Endothelial cell of hepatic sinusoid (primary cell): ENCODE measurements around the gene TADA3.

Experiments
- in situ Hi-C: cut with HindIII; loops from 2 replicates; pipeline ENCODE4 v1.10.0; 2017; ENCODE audit warnings: low sequenced_read_pairs

Gene TADA3

DNA sequence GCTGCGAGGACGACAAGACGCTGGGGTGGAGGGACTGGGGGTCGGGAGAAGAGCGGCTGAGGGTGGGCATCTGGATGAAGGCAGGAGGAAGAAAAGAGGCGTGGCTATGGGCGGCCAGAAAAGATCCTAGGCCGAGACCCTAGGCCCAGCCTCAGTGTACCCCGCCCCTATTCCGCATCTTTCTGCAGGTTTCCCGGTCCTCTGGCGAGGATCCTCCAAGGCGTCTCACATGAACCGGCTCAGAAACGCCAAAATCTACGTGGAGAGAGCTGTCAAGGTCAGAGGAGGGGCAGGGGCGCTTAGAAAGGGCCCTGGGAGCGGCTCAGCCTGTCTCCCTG, 18.1 kb upstream of the TADA3 start:
- in situ Hi-C loops: no loop called here

DNA sequence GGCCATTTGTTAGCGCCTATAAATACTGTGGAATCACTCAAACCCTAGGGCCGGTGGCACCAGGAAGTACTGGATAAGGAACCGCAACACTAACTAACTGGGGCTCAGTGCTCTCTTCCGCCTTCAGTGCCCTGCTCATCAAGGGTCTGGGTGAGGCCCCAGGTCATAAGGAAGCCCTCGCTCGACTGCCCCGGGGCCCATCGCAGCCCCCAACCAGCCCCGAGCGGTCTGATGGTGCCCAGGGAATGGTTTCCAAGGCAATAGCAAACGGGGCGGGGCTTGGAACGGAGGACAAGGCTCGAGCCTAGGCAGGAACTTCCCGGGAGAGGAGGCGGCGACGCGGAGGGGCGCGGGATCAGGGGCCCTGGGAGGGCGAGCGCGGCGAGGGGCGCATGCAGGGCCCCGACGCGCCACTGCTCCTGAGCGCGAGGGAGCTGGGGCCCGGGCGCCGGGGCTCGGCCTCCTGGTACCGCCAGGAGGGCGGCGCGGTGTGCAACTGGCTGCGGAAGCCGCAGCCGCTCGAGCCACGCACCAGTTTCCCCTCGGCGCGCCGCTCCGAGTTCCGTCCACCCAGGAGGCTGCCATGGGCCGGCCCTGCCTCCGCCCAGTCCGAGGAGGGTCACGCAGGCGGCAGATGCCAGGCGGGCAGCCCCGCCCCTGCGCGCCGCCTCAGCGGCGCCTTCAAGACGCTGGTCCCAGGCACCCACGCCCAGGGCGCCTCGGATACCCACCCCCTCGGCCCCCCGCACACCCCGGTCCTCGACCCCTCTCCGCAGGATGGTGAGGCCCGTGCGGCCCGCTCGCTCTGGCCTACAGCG, 17.6 kb upstream of the TADA3 start, which contains the start of gene TTLL3:
TSS of gene TTLL3 (plus strand) at position 648 of the 818 bp plus-strand sequence. CDS start 400 bp downstream, outside the sequence.
- in situ Hi-C loops: loop anchor here (5.0 kb wide), 2 partner anchors 42 to 73 kb away; no protein-coding TSS in a partner anchor

DNA sequence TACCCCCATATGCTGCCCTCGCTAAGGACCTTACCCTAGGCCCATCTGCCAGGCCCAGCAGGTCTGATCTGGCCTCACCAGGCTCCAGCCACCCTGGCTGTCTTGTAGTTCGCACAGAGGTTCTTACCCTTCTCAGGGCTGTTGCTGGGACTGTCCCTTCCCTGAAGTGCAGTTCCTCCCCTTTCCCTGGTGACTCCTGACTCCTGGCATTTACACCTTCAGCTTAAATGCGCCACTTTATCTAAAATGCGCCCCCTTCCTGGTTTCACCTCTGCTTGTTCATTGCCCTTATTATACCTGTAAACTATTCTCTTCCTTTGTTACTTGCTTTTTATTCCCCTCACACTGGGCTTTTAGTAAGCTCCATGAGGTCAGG, 17.0 kb upstream of the TADA3 start:
- in situ Hi-C loops: loop anchor here (5.0 kb wide), 2 partner anchors 43 to 72 kb away; no protein-coding TSS in a partner anchor

DNA sequence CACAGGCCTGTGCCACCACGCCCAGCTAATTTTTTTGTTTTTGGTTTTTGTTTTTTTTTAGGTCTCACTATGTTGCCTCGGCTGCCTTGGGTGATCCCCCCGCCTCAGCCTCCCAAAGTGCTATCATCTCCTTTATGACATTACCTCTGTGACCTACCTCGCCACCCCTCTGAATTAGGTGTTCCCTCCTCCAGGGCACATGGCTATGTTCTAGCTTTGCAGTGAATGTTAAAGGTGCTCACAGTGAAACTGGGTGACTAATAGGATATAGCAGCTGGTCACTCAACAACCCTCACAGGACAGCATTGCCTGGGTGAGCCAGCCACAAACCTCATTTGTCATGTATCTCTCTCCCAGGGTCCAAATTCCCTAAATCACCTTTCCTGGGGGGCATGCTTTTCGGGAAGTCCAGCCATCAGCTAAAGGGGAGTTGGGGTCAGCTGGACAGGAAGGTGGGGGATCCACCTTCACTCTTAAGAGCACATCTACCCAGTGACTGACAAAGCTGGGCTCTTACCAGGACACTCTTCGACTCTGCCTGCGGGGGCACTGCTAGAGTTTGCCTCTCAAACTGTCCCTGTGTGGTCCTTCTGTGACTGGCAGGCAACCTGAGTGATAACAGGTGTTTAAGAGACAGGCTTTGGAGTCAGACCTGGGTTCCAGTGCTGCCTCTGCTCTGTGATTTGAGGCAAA, 16.2 kb upstream of the TADA3 start:
- in situ Hi-C loops: loop anchor here (5.0 kb wide), 2 partner anchors 44 to 71 kb away; no protein-coding TSS in a partner anchor

DNA sequence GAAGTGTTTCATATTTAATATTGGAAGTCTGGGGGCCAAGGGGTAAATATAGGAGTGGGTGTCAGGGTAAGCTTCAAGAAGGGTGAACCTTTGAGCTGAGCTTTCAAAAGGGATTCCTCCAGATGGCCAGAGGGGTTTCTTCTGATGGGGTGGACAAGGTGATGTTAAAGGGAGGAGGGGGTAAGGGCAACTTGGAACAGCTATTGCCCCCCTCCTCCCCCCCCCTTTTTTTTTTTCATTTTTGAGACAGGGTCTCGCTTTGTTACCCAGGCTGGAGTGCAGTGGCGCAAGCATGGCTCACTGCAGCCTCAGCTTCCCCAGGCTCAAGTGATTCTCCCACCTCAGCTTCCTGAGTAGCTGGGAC, 15.7 kb upstream of the TADA3 start:
- in situ Hi-C loops: loop anchor here (5.0 kb wide), 2 partner anchors 44 to 71 kb away; no protein-coding TSS in a partner anchor

DNA sequence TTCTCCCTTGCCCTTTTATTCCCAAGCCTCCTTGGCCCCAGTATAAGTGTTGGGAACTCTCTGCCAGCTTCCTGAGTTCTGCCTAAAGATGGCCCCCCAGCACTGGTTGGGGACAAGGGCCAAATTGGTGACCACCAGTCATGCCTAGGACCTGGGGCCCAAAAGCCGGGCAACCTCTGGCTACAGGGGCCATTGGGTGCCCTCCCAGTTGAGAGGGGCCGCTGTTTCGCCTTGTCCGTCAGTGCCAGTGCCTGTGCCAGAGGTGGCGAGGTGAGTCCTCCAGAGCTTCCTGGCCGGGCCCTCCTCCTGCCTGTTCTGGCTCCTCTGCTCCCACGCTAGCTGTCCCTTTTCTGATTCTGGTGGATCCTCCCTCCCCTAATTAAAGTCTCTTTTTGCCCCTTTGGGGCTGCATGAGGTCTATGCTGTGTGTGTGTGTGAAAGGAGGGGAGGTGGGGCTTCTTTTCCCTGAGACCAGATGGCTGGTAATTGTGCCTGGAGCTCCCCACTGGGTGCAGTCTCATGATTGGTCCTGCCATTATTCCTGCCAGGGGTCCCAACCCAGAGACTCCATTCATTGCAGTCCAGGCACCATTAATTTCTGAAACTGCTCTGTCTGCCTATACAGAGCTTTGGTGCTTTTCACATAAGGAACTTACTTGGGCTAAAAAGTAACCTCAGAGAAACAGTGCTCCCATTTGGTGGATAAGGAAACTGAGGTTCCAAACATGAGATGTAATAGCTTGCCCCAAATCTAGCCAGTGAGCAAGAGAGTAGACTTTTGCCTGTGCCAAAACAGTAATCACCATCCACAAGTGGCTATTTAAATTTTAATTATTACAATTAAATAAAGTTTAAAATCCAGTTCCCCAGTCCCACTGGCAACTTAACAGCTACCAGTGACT, 14.7 kb upstream of the TADA3 start:
- in situ Hi-C loops: loop anchor here (5.0 kb wide), 2 partner anchors 45 to 70 kb away; no protein-coding TSS in a partner anchor

DNA sequence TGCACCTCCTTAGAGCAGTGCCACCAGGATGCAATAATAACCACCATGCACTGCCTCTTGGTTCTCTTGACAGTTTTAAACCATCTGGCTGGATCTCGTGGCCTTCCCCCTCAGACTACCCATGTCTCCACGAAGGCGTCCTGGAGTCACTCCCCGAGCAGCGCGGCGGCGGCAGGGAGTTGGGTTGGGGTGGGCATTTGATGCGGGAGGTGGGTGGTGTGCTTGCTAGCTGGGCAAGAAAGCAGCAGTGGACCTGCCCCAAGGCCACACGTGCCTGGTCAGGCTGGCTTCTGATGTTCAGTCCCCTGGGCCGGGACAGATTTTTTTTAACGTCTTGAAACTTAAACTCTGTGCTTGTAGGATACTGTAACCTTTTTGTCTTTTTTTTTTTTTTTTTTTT, 13.9 kb upstream of the TADA3 start:
- in situ Hi-C loops: loop anchor here (5.0 kb wide), 2 partner anchors 46 to 69 kb away; no protein-coding TSS in a partner anchor

DNA sequence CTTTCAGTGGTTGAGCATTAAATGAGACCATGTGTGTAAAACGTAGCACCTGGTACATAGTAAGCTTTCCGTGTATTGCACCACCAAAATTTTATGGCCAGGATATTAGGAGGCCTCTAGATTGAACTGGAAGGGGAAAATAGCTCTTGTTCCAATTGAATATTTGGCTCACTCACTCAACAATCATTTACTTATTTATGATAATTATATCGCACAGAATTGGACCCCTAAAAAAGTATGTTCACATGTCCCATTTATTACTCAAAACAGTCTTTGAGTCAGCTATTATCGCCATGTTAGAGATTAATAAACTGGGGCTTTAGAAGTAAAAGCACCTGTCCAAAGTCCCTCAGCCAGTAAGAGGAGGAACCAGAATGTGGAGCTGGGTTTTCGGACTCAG, 12.7 kb upstream of the TADA3 start:
- in situ Hi-C loops: loop anchor here (5.0 kb wide), 2 partner anchors 47 to 68 kb away; no protein-coding TSS in a partner anchor

DNA sequence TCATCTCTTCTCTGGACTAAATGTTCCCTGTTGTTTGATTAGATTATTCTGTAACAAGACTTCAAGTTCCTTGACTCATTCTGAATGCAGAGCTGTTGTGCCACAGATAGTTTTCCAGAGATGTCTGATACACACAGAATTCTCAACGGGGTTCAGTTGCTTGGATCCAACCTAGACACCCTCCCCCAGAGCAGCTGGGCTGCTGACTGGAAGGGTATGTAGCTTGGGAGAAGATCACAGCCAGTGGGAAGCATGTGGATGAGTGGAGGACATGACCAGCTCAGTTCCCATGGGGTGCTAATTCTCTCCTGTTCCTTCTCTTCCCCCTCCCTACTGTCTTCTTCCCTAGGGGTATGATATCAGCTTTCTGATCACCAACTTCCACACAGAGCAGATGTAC, 11.2 kb upstream of the TADA3 start:
- in situ Hi-C loops: no loop called here

DNA sequence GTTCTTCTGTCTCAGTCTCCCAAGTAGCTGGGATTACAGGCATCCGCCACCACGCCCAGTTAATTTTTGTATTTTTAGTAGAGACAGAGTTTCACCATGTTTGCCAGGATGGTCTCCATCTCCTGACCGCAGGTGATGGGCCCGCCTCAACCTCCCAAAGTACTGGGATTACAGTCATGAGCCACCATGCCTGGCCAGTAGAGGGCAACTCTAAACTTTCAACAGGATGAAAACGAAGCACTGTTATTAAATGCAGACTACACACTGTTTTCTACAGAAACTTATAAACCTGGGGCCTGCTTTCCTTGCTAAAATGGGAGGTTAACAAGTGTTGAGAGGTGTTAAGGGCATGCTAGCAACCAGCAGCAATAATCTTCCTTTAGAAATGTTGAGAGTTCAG, 8.3 kb upstream of the TADA3 start:
- in situ Hi-C loops: no loop called here

DNA sequence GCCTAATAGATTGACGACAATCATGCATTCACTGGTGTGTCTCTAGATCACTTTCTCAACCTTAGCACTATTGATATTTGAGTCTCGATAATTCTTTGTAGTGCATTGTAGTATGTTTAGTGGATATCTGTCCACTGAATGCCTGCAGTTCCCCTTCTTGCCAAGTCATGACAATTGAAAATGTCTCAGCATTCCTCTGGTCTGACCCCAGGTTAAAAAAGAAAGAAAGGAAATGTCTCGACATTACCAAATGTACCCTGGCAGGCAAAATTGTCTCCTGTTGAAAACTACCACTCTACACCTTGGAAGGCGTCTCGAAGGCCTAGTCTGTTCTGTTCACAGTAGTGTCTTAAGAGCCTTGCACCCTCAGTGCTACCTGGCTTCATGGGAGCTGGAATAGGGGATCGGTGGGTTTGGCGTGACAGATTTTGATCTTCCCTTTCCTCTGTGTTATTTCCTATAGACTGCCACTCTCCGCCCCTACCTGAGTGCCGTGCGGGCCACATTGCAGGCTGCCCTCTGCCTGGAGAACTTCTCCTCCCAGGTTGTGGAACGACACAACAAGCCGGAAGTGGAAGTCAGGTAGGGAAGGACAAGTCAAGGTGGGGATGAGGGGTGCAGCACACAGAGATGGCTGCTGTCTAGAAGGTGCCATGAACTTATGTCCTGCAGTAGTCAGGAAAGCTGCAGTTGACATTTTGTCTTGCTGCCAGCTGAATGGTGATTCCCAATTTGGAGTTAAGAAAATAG, 5.1 kb upstream of the TADA3 start:
- in situ Hi-C loops: no loop called here

DNA sequence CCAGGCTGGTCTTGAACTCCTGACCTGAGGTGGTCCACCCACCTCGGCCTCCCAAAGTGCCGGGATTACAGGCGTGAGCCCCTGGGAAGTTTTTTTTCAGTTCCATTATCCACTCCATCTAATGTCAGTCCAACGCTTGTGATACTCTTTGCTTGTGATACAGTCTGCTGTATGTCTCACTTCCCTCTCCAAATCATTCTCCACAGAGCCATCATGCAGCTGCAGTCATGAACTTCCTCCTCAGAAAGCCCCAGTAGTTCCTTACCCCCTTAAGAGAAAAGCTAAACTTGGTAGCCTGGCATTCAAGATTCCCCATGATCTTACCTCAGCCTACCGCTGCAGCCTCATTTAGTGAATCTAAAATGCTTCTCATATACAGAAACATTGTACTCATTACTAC, 2.9 kb upstream of the TADA3 start:
- in situ Hi-C loops: no loop called here

DNA sequence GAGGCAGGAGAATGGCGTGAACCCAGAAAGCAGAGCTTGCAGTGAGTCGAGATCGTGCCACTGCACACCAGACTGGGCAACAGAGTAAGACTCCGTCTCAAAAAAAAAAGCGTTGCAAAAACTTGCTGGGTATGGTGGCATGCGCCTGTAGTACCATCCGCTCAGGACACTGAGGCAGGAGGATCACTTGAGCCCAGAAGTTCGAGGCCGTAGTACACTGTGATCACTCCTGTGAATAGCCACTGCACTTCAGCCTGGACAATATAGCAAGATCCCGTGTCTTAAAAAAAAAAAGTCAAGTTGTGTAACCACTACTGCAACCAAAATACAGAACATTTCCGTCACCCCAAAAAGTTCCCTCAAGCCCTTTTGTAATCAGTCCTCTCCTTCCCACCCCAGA, 2.1 kb upstream of the TADA3 start:
- in situ Hi-C loops: no loop called here

DNA sequence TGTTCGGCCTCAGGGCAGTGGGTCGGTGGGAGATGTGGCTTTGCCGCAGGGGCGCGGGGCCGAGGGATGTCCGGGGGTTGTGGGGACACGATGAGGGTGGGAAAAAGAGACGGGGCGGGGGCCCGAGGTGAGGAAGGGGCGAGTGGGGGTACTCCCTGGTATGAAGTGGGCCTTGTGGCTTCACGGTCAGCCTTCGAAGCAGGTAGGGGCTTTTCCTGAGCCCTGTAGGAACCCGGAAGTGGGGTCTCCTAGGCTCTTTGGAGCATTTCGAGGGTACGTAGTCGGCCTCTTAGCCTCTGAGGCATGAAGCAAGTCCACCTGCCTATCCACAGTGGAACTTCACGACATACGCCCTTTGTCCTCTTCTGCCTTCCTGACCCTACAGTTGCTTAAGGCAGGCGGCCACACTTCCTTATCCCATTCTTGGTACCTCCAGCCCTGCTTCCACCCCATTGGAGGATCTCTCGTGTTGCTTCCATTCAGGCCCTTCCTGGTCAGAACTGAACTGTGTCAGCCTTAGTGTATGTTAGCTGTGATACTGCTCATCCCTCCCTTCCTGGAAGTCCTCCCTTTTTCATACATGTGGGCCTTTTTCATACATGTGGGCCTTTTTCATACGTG, 998 bp upstream of the TADA3 start:
- in situ Hi-C loops: no loop called here

DNA sequence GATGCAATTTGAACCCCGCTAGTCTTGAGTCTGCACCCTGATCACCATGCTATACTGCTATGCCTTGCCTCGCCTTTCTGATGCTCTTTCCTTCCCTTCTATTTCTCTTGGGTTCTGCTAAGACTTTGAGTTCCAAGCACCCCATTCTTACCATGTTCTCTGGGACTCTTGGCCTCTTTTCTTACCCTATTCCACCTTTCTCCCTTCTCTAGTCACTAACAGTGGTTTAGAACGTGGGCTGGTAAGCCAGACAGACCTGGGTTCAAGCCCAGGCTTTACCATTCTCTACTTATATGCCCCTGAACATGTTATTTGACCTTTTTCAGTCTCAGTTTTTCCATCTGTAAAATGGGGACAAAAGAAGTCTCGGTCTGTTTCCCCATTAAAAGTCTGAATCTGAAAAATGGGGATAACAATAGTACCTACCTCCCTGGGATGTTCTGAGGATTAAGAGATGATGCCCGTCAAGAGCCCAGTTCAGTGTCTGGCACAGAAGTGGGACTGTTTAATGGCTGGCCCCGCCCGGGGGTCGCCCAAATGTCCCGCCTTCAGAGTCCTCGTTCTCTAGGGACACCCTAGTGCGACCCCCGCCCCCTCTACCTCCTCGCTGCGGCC, 376 bp downstream of the TADA3 start:
- in situ Hi-C loops: no loop called here

DNA sequence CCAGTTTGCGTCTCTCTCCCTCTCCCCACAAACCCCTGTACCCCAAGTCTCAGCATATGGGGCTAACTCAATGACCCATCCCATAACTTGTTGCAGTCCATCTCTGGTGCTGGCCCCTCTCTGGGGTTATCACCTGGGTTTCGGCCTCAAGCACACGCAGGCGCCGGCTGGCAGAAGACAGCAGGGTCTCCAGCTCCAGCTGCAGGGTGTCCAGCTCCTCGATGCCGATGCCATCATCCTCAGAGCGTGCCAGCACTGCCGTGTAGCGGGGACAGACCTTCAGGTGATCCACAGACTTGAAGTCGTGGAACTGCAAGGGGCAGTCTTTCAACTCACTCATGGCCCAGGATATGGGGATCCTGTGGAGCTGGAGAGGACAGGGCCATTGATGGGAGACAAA, 1.1 kb downstream of the TADA3 start:
- in situ Hi-C loops: no loop called here

DNA sequence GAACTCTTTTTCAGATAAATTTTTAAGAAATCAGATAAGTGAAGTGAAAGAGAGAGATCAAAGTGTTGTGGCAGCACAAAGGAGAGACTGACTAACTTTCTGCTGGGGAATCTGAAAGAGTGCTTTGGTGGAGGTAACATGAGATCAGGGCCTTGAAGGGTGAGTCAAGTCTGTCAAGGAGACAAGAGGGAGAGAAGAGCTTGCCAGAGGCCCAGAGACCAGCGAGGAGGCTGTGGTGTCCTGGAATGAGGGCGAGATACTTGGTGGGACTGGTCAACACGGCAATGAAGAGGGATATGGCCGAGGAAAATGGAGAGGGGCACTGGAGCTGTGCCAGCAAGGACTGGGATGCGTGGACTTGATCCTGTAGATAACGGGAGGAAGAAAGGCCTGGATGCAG, 4.6 kb downstream of the TADA3 start:
- in situ Hi-C loops: no loop called here

DNA sequence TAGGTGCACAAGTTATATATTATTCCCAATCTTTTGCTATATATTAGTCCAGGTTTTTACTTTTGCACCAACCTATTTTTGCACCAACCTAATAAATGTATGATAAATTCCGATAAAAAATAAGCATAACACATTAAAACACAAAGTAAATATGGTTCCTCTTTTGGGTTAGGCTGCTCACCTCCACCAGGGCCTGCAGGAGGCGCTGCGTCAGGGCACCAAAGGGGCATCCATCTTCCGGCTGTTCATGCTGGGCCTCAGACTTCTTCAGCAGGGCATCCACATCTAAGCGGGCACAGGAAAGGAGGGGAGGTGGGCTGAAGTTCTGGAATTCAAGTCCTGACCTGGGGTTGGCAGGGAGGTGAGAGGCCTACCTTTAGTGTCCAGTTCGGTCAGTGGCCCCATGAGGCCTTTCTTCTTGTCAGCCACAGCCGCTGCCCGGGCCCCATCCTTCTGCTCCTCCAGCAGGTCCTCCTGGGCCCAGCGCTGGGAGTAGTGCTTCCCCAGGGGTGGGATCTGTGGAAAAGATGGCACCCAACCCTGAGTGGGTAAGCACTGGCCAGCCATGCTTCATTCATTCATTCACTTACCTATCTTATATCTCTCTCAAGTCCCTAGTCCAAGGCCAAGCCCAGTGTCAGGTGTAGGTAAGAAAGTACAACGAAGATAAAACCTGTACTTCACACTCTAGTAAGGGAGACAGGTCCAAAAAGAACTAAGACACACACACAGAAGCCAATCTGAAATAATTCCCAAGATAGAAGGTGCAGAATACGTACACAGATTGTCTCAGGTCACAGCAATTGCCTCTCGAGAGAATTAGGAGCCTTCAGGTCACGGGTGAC, 5.2 kb downstream of the TADA3 start:
- in situ Hi-C loops: no loop called here
